ENCODE results near the gene PNMA1. TPM values are rescaled to one million over a fixed set of nuclear protein-coding genes. Genes with fewer than 3 reads are reported as not detected.

The PNMA1 gene
- total and polyA plus RNA-seq, 2 donors (not counting 1 experiment from before 2014, with no cell fraction given): 9.5 to 31.6 TPM

DNA sequence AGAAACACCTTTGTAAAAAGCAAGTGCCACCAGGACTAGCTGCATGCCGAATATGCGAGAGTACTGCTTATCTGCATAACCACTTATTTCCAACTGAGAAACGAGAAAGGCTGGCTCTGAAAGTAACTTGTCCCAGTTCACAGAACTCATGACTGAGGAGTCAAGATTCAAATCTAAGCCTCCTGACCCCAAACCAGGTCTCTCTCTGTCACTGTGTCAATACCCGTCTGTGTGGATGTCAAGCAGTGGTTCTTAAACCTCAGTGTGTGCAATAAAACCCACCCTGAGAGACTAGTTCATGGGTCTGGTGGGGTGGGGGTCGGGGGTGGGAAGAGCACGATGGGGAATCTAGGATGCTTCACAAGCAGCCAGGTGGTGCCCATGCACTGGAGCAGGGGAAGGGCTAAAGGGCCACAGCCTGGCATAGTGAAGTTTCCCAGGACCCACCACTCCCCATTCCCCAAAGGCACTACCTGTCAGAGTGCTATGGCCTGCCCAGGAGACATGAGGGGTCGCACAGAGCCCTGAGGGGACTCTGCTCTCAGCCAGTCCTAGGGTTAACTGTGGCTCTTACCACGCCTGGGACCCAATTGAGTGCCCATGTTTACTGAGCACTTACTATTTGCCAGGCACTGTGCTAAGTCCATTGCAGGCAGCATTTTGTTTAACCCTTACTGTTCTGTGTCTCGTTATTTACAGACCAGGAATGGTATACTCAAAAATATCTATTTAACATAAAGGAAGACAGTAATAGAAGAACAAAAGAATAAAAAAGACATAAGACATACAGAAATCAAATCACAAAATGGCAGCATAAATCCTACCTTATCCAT lies 33.4 kb upstream of the PNMA1 start:
- H3K4me3 ChIP-seq (ENCODE audit: control extremely low read depth in 1 of 5, extremely low read depth in 1 of 5, insufficient read depth in 1 of 5, low read depth in 2 of 5, low read length in 4 of 5): no peak overlapping the region
- intact Hi-C loops (cut with micrococcal nuclease): no loop called here
- H3K36me3 ChIP-seq (replicated peaks in 1 of 2; ENCODE audit: control extremely low read depth in 1 of 2, control insufficient read depth in 1 of 2, extremely low read depth in 1 of 2, insufficient read depth in 2 of 2, low read length in 1 of 2): peaks cover 0 to 14% of the 10 kb centered on the region in 2 experiments
- peaks cover 99% of the 10 kb centered on the region for H4K20me1 ChIP-seq (ENCODE audit: control insufficient read depth, insufficient read depth, low read length, poor library complexity, severe bottlenecking)
- H3K79me2 ChIP-seq (ENCODE audit: control insufficient read depth, insufficient read depth, low read length): peaks cover 100% of the 10 kb centered on the region
- POLR2A ChIA-PET: interaction anchor here (0.8 kb wide), 1 partner anchor 69 kb away, joined by 7 read pairs; no protein-coding TSS in a partner anchor
- peak overlapping the region; percentile 2 for H3K9ac ChIP-seq (ENCODE audit: low read length)
- H3K27me3 ChIP-seq (replicated peaks in 1 of 4; ENCODE audit: control extremely low read depth in 1 of 4, control insufficient read depth in 3 of 4, insufficient read depth in 4 of 4, low read length in 3 of 4): no peaks in the 10 kb centered on the region
- no peaks in the 10 kb centered on the region for H3K9me3 Mint-ChIP-seq (ENCODE audit: insufficient read depth)
- TF ChIP-seq, protein P1, sequence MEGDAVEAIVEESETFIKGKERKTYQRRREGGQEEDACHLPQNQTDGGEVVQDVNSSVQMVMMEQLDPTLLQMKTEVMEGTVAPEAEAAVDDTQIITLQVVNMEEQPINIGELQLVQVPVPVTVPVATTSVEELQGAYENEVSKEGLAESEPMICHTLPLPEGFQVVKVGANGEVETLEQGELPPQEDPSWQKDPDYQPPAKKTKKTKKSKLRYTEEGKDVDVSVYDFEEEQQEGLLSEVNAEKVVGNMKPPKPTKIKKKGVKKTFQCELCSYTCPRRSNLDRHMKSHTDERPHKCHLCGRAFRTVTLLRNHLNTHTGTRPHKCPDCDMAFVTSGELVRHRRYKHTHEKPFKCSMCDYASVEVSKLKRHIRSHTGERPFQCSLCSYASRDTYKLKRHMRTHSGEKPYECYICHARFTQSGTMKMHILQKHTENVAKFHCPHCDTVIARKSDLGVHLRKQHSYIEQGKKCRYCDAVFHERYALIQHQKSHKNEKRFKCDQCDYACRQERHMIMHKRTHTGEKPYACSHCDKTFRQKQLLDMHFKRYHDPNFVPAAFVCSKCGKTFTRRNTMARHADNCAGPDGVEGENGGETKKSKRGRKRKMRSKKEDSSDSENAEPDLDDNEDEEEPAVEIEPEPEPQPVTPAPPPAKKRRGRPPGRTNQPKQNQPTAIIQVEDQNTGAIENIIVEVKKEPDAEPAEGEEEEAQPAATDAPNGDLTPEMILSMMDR (IDR thresholded peaks at IDR 0.05): no peak
- peak overlapping the region; percentile 82 for H3K27ac Mint-ChIP-seq
- no peak for ATAC-seq (ENCODE audit: low read depth)
- peaks cover 98 to 99% of the 10 kb centered on the region in 2 donors for H3K4me1 ChIP-seq (ENCODE audit: control insufficient read depth in 2 of 2, insufficient read depth in 2 of 2, low read length in 2 of 2)
- CTCF ChIA-PET: interaction anchor here (0.9 to 17.2 kb wide), 5 partner anchors 9 to 77 kb away, joined by 4 to 184 read pairs (median 70); a partner anchor contains a TSS
- peak overlapping the region; percentile 76 for H3K4me2 ChIP-seq (replicated peaks; ENCODE audit: low read depth, low read length, poor library complexity, severe bottlenecking)
- H3K4me1 Mint-ChIP-seq: peaks cover 97% of the 10 kb centered on the region
- no peak overlapping the region for H2AFZ ChIP-seq (ENCODE audit: insufficient read depth, low read depth, low read length, poor library complexity, severe bottlenecking)
- WGBS (ENCODE audit: insufficient coverage): 67% methylated on average over 5 of the region's 9 CpGs
- peak overlapping the region; percentile 73 for H3K4me3 Mint-ChIP-seq
- H3K27ac ChIP-seq (ENCODE audit: low read length in 2 of 2): peak overlapping the region in 1 of 2 donors; percentile 81
- no peaks in the 10 kb centered on the region for H3K9me3 ChIP-seq (ENCODE audit: control extremely low read depth in 1 of 3, control insufficient read depth in 2 of 3, insufficient read depth in 1 of 3, low read length in 2 of 3)
- DNase-seq: peak; percentile 12
- no peaks in the 10 kb centered on the region for H3K27me3 Mint-ChIP-seq
